Loucy (cell line): ENCODE results near the gene BAIAP3.

Experiments used
- CTCF ChIP-seq: fragments of 200-600 bp; sonication (generic); conservative IDR thresholded peaks from 2 replicates; pipeline ENCODE4 v1.5.1; 2014; ENCODE audit warnings: mild to moderate bottlenecking, antibody characterized with exemption, low read length
- EZH2phosphoT487 ChIP-seq: fragments of 200-600 bp; IDR thresholded peaks from 2 replicates; pipeline ENCODE4 v1.6.1; 2018; ENCODE audit warnings: antibody characterized with exemption, mild to moderate bottlenecking, moderate library complexity, borderline replicate concordance

- TF ChIP-seq CTCF (peak; percentile 42), EZH2phosphoT487 (no peak)
These were observed 4.8 kb downstream of the BAIAP3 start for GRCh38 chr16:1338119-1338730.
